OCI-LY1 (cell line): Measurements from ENCODE around the gene ZNF407.

Source experiments
- H2AFZ ChIP-seq: fragments of 200-600 bp; sonication (generic), shearing (Covaris generic); 2 replicates; pipeline ENCODE4 v1.6.0; 2014; ENCODE audit warnings: antibody characterized with exemption, mild to moderate bottlenecking, low read length
- H3F3A ChIP-seq: fragments of 200-600 bp; sonication (generic), shearing (Covaris generic); 2 replicates; pipeline ENCODE4 v1.6.0; 2014; ENCODE audit warnings: mild to moderate bottlenecking, antibody characterized with exemption, low read length, moderate library complexity; ENCODE audit not compliant: insufficient read depth
- H3K27ac ChIP-seq: fragments of 200-600 bp; sonication (generic); 2 replicates; pipeline ENCODE4 v1.5.1; 2014; ENCODE audit warnings: low read length, mixed run types, mild to moderate bottlenecking, low read depth; ENCODE audit not compliant: poor library complexity, severe bottlenecking
- H3K27me3 ChIP-seq: fragments of 200-600 bp; sonication (generic); 2 replicates; pipeline ENCODE4 v1.6.0; 2014; ENCODE audit warnings: antibody characterized with exemption, mild to moderate bottlenecking, low read length, moderate library complexity; ENCODE audit not compliant: insufficient read depth
- H3K36me3 ChIP-seq: fragments of 200-600 bp; sonication (generic); 2 replicates; pipeline ENCODE4 v1.6.1; 2014; ENCODE audit warnings: mild to moderate bottlenecking, antibody characterized with exemption, low read length, moderate library complexity, mixed read lengths; ENCODE audit not compliant: insufficient read depth
- H3K4me1 ChIP-seq: fragments of 200-600 bp; sonication (generic); 2 replicates; pipeline ENCODE4 v1.5.1; 2014; ENCODE audit warnings: mild to moderate bottlenecking, low read length, moderate library complexity; ENCODE audit not compliant: insufficient read depth, severe bottlenecking
- H3K4me2 ChIP-seq: fragments of 200-600 bp; sonication (generic), shearing (Covaris generic); 2 replicates; pipeline ENCODE4 v1.6.1; 2014; ENCODE audit warnings: low read length
- H3K4me3 ChIP-seq: fragments of 200-600 bp; sonication (generic); 2 replicates; pipeline ENCODE4 v1.5.1; 2014; ENCODE audit warnings: low read length, low read depth, mild to moderate bottlenecking, mixed read lengths; ENCODE audit not compliant: poor library complexity, severe bottlenecking
- H3K79me2 ChIP-seq: fragments of 200-600 bp; shearing (Covaris generic); 2 replicates; pipeline ENCODE4 v1.6.1; 2016; ENCODE audit warnings: mixed run types, low read length, mixed read lengths; ENCODE audit not compliant: insufficient read depth
- H3K9ac ChIP-seq: fragments of 200-600 bp; sonication (generic), shearing (Covaris generic); 2 replicates; pipeline ENCODE4 v1.6.1; 2014; ENCODE audit warnings: mild to moderate bottlenecking, low read length, mixed read lengths
- H3K9me2 ChIP-seq: fragments of 200-600 bp; sonication (generic), shearing (Covaris generic); 2 replicates; pipeline ENCODE4 v1.6.1; 2014; ENCODE audit warnings: low read depth, mild to moderate bottlenecking, low read length, mixed read lengths
- H3K9me3 ChIP-seq: fragments of 200-600 bp; shearing (Covaris generic); 2 replicates; pipeline ENCODE4 v1.6.1; 2014; ENCODE audit warnings: low read length, mixed read lengths
- H4K20me1 ChIP-seq: fragments of 200-600 bp; sonication (generic), shearing (Covaris generic); 2 replicates; pipeline ENCODE4 v1.6.0; 2016; ENCODE audit warnings: mild to moderate bottlenecking, low read length; ENCODE audit not compliant: insufficient read depth
- CTCF ChIP-seq: fragments of 200-600 bp; sonication (generic), shearing (Covaris generic); IDR thresholded peaks from 2 replicates; pipeline ENCODE4 v1.5.1; 2017; ENCODE audit warnings: mild to moderate bottlenecking, antibody characterized with exemption, low read length, moderate library complexity, mixed read lengths
- EZH2 ChIP-seq: fragments of 200-600 bp; sonication (generic), shearing (Covaris generic); IDR thresholded peaks from 2 replicates; pipeline ENCODE4 v1.8.0; 2017; ENCODE audit warnings: borderline replicate concordance, mixed run types, mild to moderate bottlenecking, antibody characterized with exemption, low read length, moderate library complexity, mixed read lengths

ZNF407 gene

DNA sequence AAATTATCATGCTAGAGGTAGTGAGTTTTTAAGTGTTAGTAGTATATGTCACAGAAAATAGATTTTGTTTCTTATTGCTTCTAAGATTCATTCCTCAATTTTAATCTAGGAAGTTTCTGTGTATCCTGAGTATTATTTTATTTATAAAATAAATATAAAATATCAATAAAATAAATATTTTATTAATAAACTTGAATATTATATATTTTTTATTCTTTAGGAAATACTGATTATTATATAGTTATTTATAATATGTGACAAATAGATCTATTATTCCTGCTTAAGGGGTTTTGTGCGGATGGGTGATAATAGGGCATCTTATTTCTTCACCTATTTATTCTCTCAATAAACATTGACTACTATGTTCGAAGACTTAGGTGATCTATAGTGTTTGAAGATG is 191.0 kb downstream of the ZNF407 start:
- no peaks in the 10 kb centered on the region for H4K20me1 ChIP-seq
- H2AFZ ChIP-seq: no peak overlapping the region
- H3F3A ChIP-seq: no peaks in the 10 kb centered on the region
- H3K9ac ChIP-seq: no peak overlapping the region
- no peak for TF ChIP-seq EZH2
- TF ChIP-seq CTCF: no peak
- H3K4me2 ChIP-seq: no peak overlapping the region
- H3K36me3 ChIP-seq: no peaks in the 10 kb centered on the region
- no peaks in the 10 kb centered on the region for H3K79me2 ChIP-seq
- H3K9me2 ChIP-seq: no peaks in the 10 kb centered on the region
- H3K4me1 ChIP-seq: no peaks in the 10 kb centered on the region
- H3K9me3 ChIP-seq: no peaks in the 10 kb centered on the region
- H3K27me3 ChIP-seq: no peaks in the 10 kb centered on the region
- no peak overlapping the region for H3K4me3 ChIP-seq
- H3K27ac ChIP-seq: no peak overlapping the region

- Histone ChIP-seq H3K4me2 (no peak overlapping the region), H3K4me3 (no peak overlapping the region), H3K9ac (no peak overlapping the region), H4K20me1 (no peaks in the 10 kb centered on the region), H3K36me3 (no peaks in the 10 kb centered on the region), H3K79me2 (no peaks in the 10 kb centered on the region), H3K9me2 (no peaks in the 10 kb centered on the region), H2AFZ (no peak overlapping the region), H3F3A (no peaks in the 10 kb centered on the region), H3K27ac (no peak overlapping the region), H3K27me3 (no peaks in the 10 kb centered on the region), H3K4me1 (no peaks in the 10 kb centered on the region), H3K9me3 (no peaks in the 10 kb centered on the region)
- no peak for TF ChIP-seq CTCF
- no peak for TF ChIP-seq EZH2
Measured at GRCh38 chr18:74789078-74789477, 191.4 kb downstream of the ZNF407 start.

DNA sequence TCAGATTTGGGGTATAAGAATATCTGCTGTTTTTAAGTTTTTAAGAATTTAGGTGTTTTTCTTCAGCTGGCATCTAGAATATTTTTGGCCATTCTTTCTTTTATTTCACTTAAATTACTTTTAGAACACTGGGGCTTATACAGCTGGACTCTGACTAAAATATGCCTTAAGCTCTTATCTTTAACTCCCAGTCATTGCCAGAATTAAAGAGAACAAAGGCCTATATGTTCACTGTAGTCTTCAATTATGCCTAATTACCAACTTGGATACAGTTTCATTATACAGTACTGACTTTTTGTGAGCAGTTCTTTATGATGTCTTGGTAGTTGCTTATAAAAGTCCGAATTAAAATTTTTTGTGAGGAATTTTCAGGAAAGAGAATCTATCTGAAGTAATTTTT is 192.8 kb downstream of the ZNF407 start:
- Histone ChIP-seq H3K9me2 (no peaks in the 10 kb centered on the region), H3K4me1 (peaks cover 5% of the 10 kb centered on the region), H3K9ac (no peak overlapping the region), H3K79me2 (no peaks in the 10 kb centered on the region), H3K4me3 (no peak overlapping the region), H3K9me3 (no peaks in the 10 kb centered on the region), H4K20me1 (no peaks in the 10 kb centered on the region), H3K27me3 (no peaks in the 10 kb centered on the region), H3K36me3 (no peaks in the 10 kb centered on the region), H3K27ac (no peak overlapping the region), H3F3A (no peaks in the 10 kb centered on the region), H2AFZ (no peak overlapping the region), H3K4me2 (no peak overlapping the region)
- TF ChIP-seq CTCF (no peak), EZH2 (no peak)
